Measurements from ENCODE around the gene RPS6KC1. TPM values are rescaled to one million over a fixed set of nuclear protein-coding genes. Genes with fewer than 3 reads are reported as not detected.

Gene RPS6KC1
- total RNA-seq, 1 experiment from 2014 or later, result 16.4 TPM

DNA sequence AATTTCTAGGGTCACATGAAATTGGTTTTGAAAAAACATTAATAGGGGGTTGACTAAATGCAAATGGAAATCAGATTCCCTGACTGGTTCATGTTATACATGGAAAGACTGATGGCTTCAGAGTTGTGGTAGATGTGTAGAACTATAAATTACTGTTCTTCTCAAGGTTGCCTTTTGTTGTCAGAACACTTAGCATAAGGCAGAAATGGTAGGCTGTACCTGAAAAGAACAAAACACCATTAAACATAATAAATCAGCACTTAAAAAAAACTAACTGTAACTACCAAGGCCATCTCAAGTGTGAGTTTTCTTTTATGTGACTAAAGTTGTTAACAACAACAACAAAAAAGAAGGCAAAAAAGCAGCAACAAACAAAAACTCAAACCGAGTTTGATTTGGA, 111.8 kb downstream of the RPS6KC1 start:
- intact Hi-C loops (cut with micrococcal nuclease; ENCODE audit: unreplicated experiment), result no loop called here
- Histone ChIP-seq H3K36me3 (ENCODE audit: low read depth) (no peaks in the 10 kb centered on the region), H3K9me2 (ENCODE audit: insufficient read depth) (no peaks in the 10 kb centered on the region; the same call in 1 of the 2 replicates), H4K20me1 (ENCODE audit: insufficient read depth) (no peaks in the 10 kb centered on the region), H3F3A (ENCODE audit: insufficient read depth, low read depth) (no peaks in the 10 kb centered on the region), H3K27ac (no peak overlapping the region), H3K27me3 (ENCODE audit: insufficient read depth, low read depth) (no peaks in the 10 kb centered on the region), H3K79me2 (ENCODE audit: low read depth) (no peaks in the 10 kb centered on the region), H2AFZ (no peak overlapping the region), H3K9me3 (ENCODE audit: insufficient read depth, low read depth) (no peaks in the 10 kb centered on the region), H3K4me1 (replicated peaks; ENCODE audit: insufficient read depth) (no peaks in the 10 kb centered on the region), H3K4me3 (no peak overlapping the region), H3K4me2 (no peak overlapping the region)
- ChIA-PET POLR2A (ENCODE audit: unreplicated experiment) (no interaction called here), CTCF (no interaction called here)
- BruUV-seq (replicated peaks), result no TSS peak
- no peak for TF ChIP-seq CTCF (conservative IDR thresholded peaks at IDR 0.05)
- no peak for TF ChIP-seq EZH2 (IDR thresholded peaks at IDR 0.05; ENCODE audit: low read depth)
- DNase-seq, result no peak

DNA sequence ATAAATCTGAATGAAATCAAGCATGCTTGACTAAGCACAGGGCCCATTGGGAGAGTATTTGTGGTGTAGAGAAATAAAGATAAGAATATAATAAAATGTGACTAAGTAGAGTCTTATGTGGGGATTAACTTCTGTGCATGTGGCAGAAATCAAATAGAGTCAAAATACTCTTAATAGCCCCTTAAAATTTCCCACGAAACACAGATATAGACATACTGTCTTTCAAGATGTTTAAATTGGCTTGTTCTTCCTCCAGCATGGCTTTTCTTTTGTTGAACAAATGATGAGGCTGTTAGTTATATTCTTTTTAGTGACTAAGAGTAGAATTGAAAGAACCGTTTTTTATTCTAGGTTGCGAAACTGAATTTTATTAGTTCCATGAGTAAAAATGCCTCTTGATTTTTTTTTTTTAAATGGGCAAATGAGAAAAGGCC, 112.3 kb downstream of the RPS6KC1 start:
- H3K4me2 ChIP-seq, result no peak overlapping the region
- BruUV-seq (replicated peaks), result no TSS peak
- ChIA-PET POLR2A (ENCODE audit: unreplicated experiment) (no interaction called here), CTCF (no interaction called here)
- no peak overlapping the region for H2AFZ ChIP-seq
- no peak overlapping the region for H3K27ac ChIP-seq
- no peaks in the 10 kb centered on the region for H3K36me3 ChIP-seq (ENCODE audit: low read depth)
- no peaks in the 10 kb centered on the region for H3K27me3 ChIP-seq (ENCODE audit: insufficient read depth, low read depth)
- no peaks in the 10 kb centered on the region; the same call in 1 of the 2 replicates for H3K9me2 ChIP-seq (ENCODE audit: insufficient read depth)
- no peaks in the 10 kb centered on the region for H3K9me3 ChIP-seq (ENCODE audit: insufficient read depth, low read depth)
- no peaks in the 10 kb centered on the region for H3F3A ChIP-seq (ENCODE audit: insufficient read depth, low read depth)
- H4K20me1 ChIP-seq (ENCODE audit: insufficient read depth), result no peaks in the 10 kb centered on the region
- intact Hi-C loops (cut with micrococcal nuclease; ENCODE audit: unreplicated experiment), result no loop called here
- no peaks in the 10 kb centered on the region for H3K4me1 ChIP-seq (replicated peaks; ENCODE audit: insufficient read depth)
- TF ChIP-seq CTCF (conservative IDR thresholded peaks at IDR 0.05) (no peak), EZH2 (IDR thresholded peaks at IDR 0.05; ENCODE audit: low read depth) (no peak)
- H3K4me3 ChIP-seq, result no peak overlapping the region
- H3K79me2 ChIP-seq (ENCODE audit: low read depth), result no peaks in the 10 kb centered on the region
- DNase-seq, result no peak

DNA sequence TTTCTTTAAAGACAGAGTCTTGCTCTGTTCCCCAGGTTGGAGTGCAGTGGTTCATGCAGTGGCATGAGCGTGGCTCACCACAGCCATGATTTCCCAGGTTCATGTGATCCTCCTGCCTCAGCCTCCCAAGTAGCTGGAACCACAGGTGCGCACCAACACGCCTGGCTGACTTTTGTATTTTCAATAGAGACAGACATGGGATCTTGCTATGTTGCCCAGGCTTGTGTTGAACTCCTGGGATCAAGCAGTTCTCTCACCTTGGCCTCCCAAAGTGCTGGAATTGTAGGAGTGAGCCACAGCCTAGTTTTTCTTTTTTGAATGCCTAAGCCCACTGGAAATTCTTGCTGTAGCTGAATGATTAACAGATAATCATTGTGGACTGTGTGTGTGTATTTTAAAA, 113.5 kb downstream of the RPS6KC1 start:
- H3K4me2 ChIP-seq, result no peak overlapping the region
- ChIA-PET POLR2A (ENCODE audit: unreplicated experiment) (no interaction called here), CTCF (no interaction called here)
- H3K9me2 ChIP-seq (ENCODE audit: insufficient read depth), result no peaks in the 10 kb centered on the region; the same call in 1 of the 2 replicates
- no peaks in the 10 kb centered on the region for H3K4me1 ChIP-seq (replicated peaks; ENCODE audit: insufficient read depth)
- H3K27ac ChIP-seq, result no peak overlapping the region
- no peaks in the 10 kb centered on the region for H4K20me1 ChIP-seq (ENCODE audit: insufficient read depth)
- no peaks in the 10 kb centered on the region for H3K9me3 ChIP-seq (ENCODE audit: insufficient read depth, low read depth)
- H3F3A ChIP-seq (ENCODE audit: insufficient read depth, low read depth), result no peaks in the 10 kb centered on the region
- no peak overlapping the region for H2AFZ ChIP-seq
- TF ChIP-seq EZH2 (IDR thresholded peaks at IDR 0.05; ENCODE audit: low read depth), result no peak
- TF ChIP-seq CTCF (conservative IDR thresholded peaks at IDR 0.05), result no peak
- H3K36me3 ChIP-seq (ENCODE audit: low read depth), result no peaks in the 10 kb centered on the region
- no peaks in the 10 kb centered on the region for H3K79me2 ChIP-seq (ENCODE audit: low read depth)
- DNase-seq, result no peak
- no peaks in the 10 kb centered on the region for H3K27me3 ChIP-seq (ENCODE audit: insufficient read depth, low read depth)
- no TSS peak for BruUV-seq (replicated peaks)
- no peak overlapping the region for H3K4me3 ChIP-seq
- intact Hi-C loops (cut with micrococcal nuclease; ENCODE audit: unreplicated experiment), result no loop called here

All from PC-9 (cell line).